ENCODE data around the gene KRT73. TPM values are rescaled to one million over a fixed set of nuclear protein-coding genes. Genes with fewer than 3 reads are reported as not detected.

KRT73 gene
- total RNA-seq, 1 experiment from 2014 or later = not detected

GRCh38 chr12:52662093-52662917 lies 43.9 kb upstream of the KRT73 start:
- ChIA-PET CTCF (interaction anchor here (0.7 to 1.0 kb wide), 2 partner anchors 29 to 208 kb away, joined by 3 to 5 read pairs; no protein-coding TSS in a partner anchor), POLR2A (no interaction called here)
- H3K27me3 Mint-ChIP-seq (ENCODE audit: low read depth) = no peaks in the 10 kb centered on the region
- DNase-seq (ENCODE audit: low spot score) (no peak), ATAC-seq (no peak)
- H3K4me3 Mint-ChIP-seq = no peak overlapping the region
- no peaks in the 10 kb centered on the region for H3K36me3 Mint-ChIP-seq
- no peak overlapping the region for H3K27ac Mint-ChIP-seq
- H3K4me1 Mint-ChIP-seq = no peaks in the 10 kb centered on the region
- H3K9me3 Mint-ChIP-seq = no peaks in the 10 kb centered on the region
- no peak for TF ChIP-seq CTCF (IDR thresholded peaks at IDR 0.05)
- TF ChIP-seq USF1 (CRISPR knock-in tag; IDR thresholded peaks at IDR 0.05) = no peak
- no peak for TF ChIP-seq TCF7 (CRISPR knock-in tag; IDR thresholded peaks at IDR 0.05; ENCODE audit: low read depth)
- no peak for TF ChIP-seq AFF4 (CRISPR knock-in tag; IDR thresholded peaks at IDR 0.05; ENCODE audit: borderline replicate concordance)
- no peak for TF ChIP-seq CDX4 (CRISPR knock-in tag; IDR thresholded peaks at IDR 0.05; ENCODE audit: borderline replicate concordance)
- no peak for TF ChIP-seq STAT6 (CRISPR knock-in tag; conservative IDR thresholded peaks at IDR 0.05; ENCODE audit: low read depth)
- TF ChIP-seq ZNF232 (CRISPR knock-in tag; IDR thresholded peaks at IDR 0.05) = no peak
- no peak for TF ChIP-seq MYBL2 (CRISPR knock-in tag; IDR thresholded peaks at IDR 0.05)
- no peak for TF ChIP-seq ATF3 (CRISPR knock-in tag; conservative IDR thresholded peaks at IDR 0.05)
- TF ChIP-seq RELA (CRISPR knock-in tag; IDR thresholded peaks at IDR 0.05; ENCODE audit: borderline replicate concordance) = no peak
- no peak for TF ChIP-seq ZNF219 (CRISPR knock-in tag; IDR thresholded peaks at IDR 0.05; ENCODE audit: borderline replicate concordance)
- TF ChIP-seq ELF4 (CRISPR knock-in tag; IDR thresholded peaks at IDR 0.05; ENCODE audit: low read depth) = no peak
- TF ChIP-seq NFATC4 (CRISPR knock-in tag; IDR thresholded peaks at IDR 0.05) = no peak
- TF ChIP-seq ATF2 (CRISPR knock-in tag; IDR thresholded peaks at IDR 0.05; ENCODE audit: borderline replicate concordance, low read depth) = no peak
- no peak for TF ChIP-seq ZNF396 (CRISPR knock-in tag; IDR thresholded peaks at IDR 0.05; ENCODE audit: borderline replicate concordance)
- TF ChIP-seq ESRRA (CRISPR knock-in tag; IDR thresholded peaks at IDR 0.05; ENCODE audit: borderline replicate concordance) = no peak
